ENCODE measurements around the gene SPTBN4.
A peak's percentile ranks its signal among the peaks of the same experiment; 100 is the strongest.
"Not testable (repeated sequence)": the region's sequence is repeated elsewhere in the genome, so short reads cannot be mapped to it uniquely, and the experiment has no call there.

The SPTBN4 gene

GRCh38 chr19:40590464-40591265 is 123.9 kb downstream of the SPTBN4 start:
- DNase-seq, result no peak

GRCh38 chr19:40591724-40592123 is 124.9 kb downstream of the SPTBN4 start:
- not testable (repeated sequence) for DNase-seq

GRCh38 chr19:40592170-40592569 is 125.4 kb downstream of the SPTBN4 start:
- no peak for DNase-seq

- no peak for DNase-seq
Observed at GRCh38 chr19:40594255-40594654, 127.5 kb downstream of the SPTBN4 start.

GRCh38 chr19:40594657-40595091 is 127.9 kb downstream of the SPTBN4 start:
- DNase-seq, result no peak

GRCh38 chr19:40596608-40597328 is 130.0 kb downstream of the SPTBN4 start:
- DNase-seq, result no peak

GRCh38 chr19:40597329-40597838 is 130.6 kb downstream of the SPTBN4 start:
- DNase-seq, result no peak

- DNase-seq, result peak; percentile 91 to 95
Observed at GRCh38 chr19:40598121-40598917, 131.5 kb downstream of the SPTBN4 start.

- no peak for DNase-seq
Observed at GRCh38 chr19:40598918-40599307, 132.1 kb downstream of the SPTBN4 start.

GRCh38 chr19:40599331-40599901 is 132.6 kb downstream of the SPTBN4 start:
- DNase-seq, result no peak

- DNase-seq, result no peak
Observed at GRCh38 chr19:40599902-40600569, 133.2 kb downstream of the SPTBN4 start.

- DNase-seq, result no peak
Observed at GRCh38 chr19:40600570-40601133, 133.9 kb downstream of the SPTBN4 start.

- no peak for DNase-seq
Observed at GRCh38 chr19:40601134-40601974, 134.6 kb downstream of the SPTBN4 start, which contains the start of gene LTBP4. TSS of gene LTBP4 (plus strand) at chr19:40601369. CDS start at chr19:40601388, 19 bp downstream.

GRCh38 chr19:40603071-40603388 is 136.2 kb downstream of the SPTBN4 start:
- DNase-seq, result no peak

GRCh38 chr19:40603389-40604170 is 136.8 kb downstream of the SPTBN4 start:
- DNase-seq, result peak; percentile 94 to 95

GRCh38 chr19:40604171-40604646 is 137.4 kb downstream of the SPTBN4 start:
- no peak for DNase-seq

- DNase-seq, result no peak
Observed at GRCh38 chr19:40604647-40605215, 137.9 kb downstream of the SPTBN4 start.

GRCh38 chr19:40605216-40605971 is 138.6 kb downstream of the SPTBN4 start:
- DNase-seq, result peak in 1 of 2 donors; percentile 64

All from stimulated activated CD4-positive, alpha-beta T cell treated with anti-CD3 and anti-CD28 coated beads, Interleukin-2, amount 100 ng/mL, for 48 hours (primary cell).